K562 (cell line): ENCODE data around the gene ADAM19.

Experiments used
- CBX2 ChIP-seq: fragments of 200-600 bp; sonication (generic); IDR thresholded peaks from one replicate; pipeline ENCODE4 v1.6.1; 2012; ENCODE audit warnings: mild to moderate bottlenecking, low read length, inconsistent platforms; ENCODE audit not compliant: insufficient read depth, poor library complexity, severe bottlenecking
- CTCF ChIP-seq, 3 experiments: IDR thresholded peaks in 2 of 3; conservative IDR thresholded peaks in 1 of 3; 2 replicates each; pipeline ENCODE4 v1.5.1; 2011 to 2012; ENCODE audit warnings: low read length in 3 of 3, mild to moderate bottlenecking in 3 of 3, control low read depth in 2 of 3, improper control_type of control experiment in 1 of 3, inconsistent platforms in 1 of 3, low read depth in 1 of 3, mixed read lengths in 1 of 3, moderate library complexity in 1 of 3; ENCODE audit not compliant: insufficient read depth in 2 of 3
- NFATC3 ChIP-seq: fragments of 450-650 bp; IDR thresholded peaks from 2 replicates; pipeline ENCODE4 v1.6.1; 2017; ENCODE audit warnings: mild to moderate bottlenecking
- TRIM28 ChIP-seq: fragments of 450-650 bp; IDR thresholded peaks from 2 replicates; pipeline ENCODE4 v1.6.1; 2017

- TF ChIP-seq CBX2: no peak
- no peak for TF ChIP-seq NFATC3
- TF ChIP-seq CTCF (IDR thresholded peaks at IDR 0.05 in 2 of 3, conservative IDR thresholded peaks at IDR 0.05 in 1 of 3; ENCODE audit: insufficient read depth in 2 of 3, low read depth in 1 of 3, low read length in 3 of 3): no peak
- TF ChIP-seq TRIM28: no peak
Observed at GRCh38 chr5:157459715-157460599, 115.6 kb downstream of the ADAM19 start, which contains the start of gene NIPAL4.
